Left renal pelvis (tissue), 4 donors: Measurements from ENCODE around the gene GLA. TPM values are rescaled to one million over a fixed set of nuclear protein-coding genes. Genes with fewer than 3 reads are reported as not detected.

Experiments
- DNase-seq, 4 donors: peaks; one replicate each; pipeline ENCODE4 v3.0.0-alpha.2; 2013; ENCODE audit warnings: low read depth in 4 of 4, low spot score in 3 of 4
- polyA plus RNA-seq, 4 donors: library from polyadenylated mRNA; unstranded; fragments of 120-200 nt; gene quantifications; one replicate each; pipeline ENCODE4 v1.2.1, GENCODE V29; 2013; ENCODE audit not compliant: insufficient read length in 4 of 4

The GLA gene
- polyA plus RNA-seq, 4 donors: 32.0 to 45.4 (median 34.1) TPM

GRCh38 chrX:101359966-101360365 lies 47.8 kb downstream of the GLA start:
- DNase-seq: no peak

- no peak for DNase-seq
Measured at GRCh38 chrX:101357166-101357795, 50.4 kb downstream of the GLA start.

GRCh38 chrX:101349193-101349562 lies 58.5 kb downstream of the GLA start:
- no peak for DNase-seq

- peak; percentile 36 to 59 (median 50) for DNase-seq
Measured at GRCh38 chrX:101348452-101349192, 59.1 kb downstream of the GLA start, which contains the start of gene TIMM8A. TIMM8A (minus strand) TSS chrX:101348742; CDS start chrX:101348664, 78 bp downstream.

- no peak for DNase-seq
Measured at GRCh38 chrX:101347859-101348451, 59.8 kb downstream of the GLA start.

Other genes starting within 250 kb of the GLA start
- gene DRP2, start 188.1 kb downstream of the GLA start, polyA plus RNA-seq: 1 to 10 TPM; 1.7 to 2.9 (median 1.9) TPM
- under 1 TPM; 0.46 to 0.85 (median 0.62) TPM for gene TAF7L, start 116.6 kb downstream of the GLA start, polyA plus RNA-seq
- 10 to 100 TPM; 12.2 to 21.4 (median 18.6) TPM for gene TIMM8A, start 59.2 kb downstream of the GLA start, polyA plus RNA-seq
- gene BTK, start 21.7 kb downstream of the GLA start, polyA plus RNA-seq: 1 to 10 TPM; 1.2 to 3.2 (median 2.2) TPM
- 1,000 to 10,000 TPM in 2 of 4 donors, 100 to 1,000 TPM in 2; 856 to 1,302 (median 1,054) TPM for gene RPL36A, start 16.9 kb downstream of the GLA start, polyA plus RNA-seq
- gene HNRNPH2, start 297 bp upstream of the GLA start, polyA plus RNA-seq: 100 to 1,000 TPM in 3 of 4 donors, 10 to 100 TPM in 1; 92.0 to 155 (median 135) TPM
- 10 to 100 TPM; 19.4 to 31.0 (median 24.5) TPM for gene ARMCX4, start 77.5 kb upstream of the GLA start, polyA plus RNA-seq
- 10 to 100 TPM; 48.1 to 56.1 (median 52.2) TPM for gene ARMCX1, start 142.6 kb upstream of the GLA start, polyA plus RNA-seq
- 10 to 100 TPM; 68.4 to 85.3 (median 77.8) TPM for gene ARMCX6, start 210.1 kb upstream of the GLA start, polyA plus RNA-seq
- 100 to 1,000 TPM in 3 of 4 donors, 10 to 100 TPM in 1; 99.3 to 135 (median 113) TPM for gene ARMCX3, start 215.2 kb upstream of the GLA start, polyA plus RNA-seq